ENCODE data around the gene SPSB1. TPM values are rescaled to one million over a fixed set of nuclear protein-coding genes. Genes with fewer than 3 reads are reported as not detected.

The SPSB1 gene
- total and polyA plus RNA-seq, 10 of the 15 experiments (the other 5 are each of a cell fraction or from before 2014, with no cell fraction given): 0.02 to 2.0 (median 0.90) TPM; not detected in 1

DNA sequence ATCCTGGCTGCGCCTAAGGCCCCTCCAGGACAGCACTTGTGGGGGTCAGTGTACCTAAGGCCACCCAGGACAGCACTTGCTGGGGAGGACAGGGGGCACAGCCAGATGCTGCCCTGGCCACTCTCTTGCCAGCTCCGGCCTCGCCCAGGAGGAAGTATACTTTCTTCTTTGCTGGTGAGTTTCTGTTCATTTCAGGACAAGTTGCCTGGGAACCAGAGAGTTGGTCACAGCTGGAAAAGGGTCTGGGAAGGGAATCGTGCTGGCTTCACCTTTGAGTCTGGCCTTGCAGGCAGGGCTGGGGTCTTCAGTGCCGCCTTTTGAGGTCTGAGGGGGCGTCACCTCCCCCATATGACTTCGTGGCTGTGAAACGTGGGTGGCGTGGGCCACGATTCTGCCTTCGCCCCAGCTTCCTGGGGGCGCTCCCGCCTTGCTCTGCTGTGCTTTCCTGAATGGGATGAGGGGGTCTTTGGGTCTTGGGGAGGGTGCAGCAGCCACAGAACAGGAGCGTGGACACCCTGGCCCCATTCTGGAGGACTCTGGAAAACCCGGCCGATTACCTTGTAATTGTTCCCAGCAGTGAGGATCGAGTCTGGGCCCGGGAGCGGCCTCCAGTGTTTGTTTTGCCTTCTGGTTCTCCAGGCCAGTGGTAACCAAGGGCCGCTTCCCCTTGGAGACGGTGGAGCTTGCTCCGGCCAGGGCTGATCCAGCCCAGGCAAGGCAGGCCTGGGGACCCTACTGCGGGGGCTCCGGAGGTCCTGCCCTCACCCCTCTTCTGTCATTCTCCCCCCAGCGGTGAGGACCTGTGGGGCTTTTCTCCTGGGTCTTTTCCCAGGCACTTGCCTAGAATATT, 45.9 kb downstream of the SPSB1 start:
- intact Hi-C loops (cut with micrococcal nuclease; ENCODE audit: unreplicated experiment) (no loop called here), in situ Hi-C loops (cut with MboI) (no loop called here)
- ChIA-PET SMC1A (ENCODE audit: uncharacterized antibody, unreplicated experiment) (interaction anchor here (1.2 kb wide), 1 partner anchor 74 kb away, joined by 3 read pairs; no protein-coding TSS in a partner anchor), POLR2A (no interaction called here), CTCF (interaction anchor here (1.4 kb wide), 1 partner anchor 117 kb away, joined by 4 read pairs; no protein-coding TSS in a partner anchor), RAD21 (ENCODE audit: unreplicated experiment) (no interaction called here)
- 54% methylated on average over 22 of the region's 25 CpGs for WGBS (ENCODE audit: insufficient coverage, insufficient replicate concordance, low lambda C conversion rate, missing lambda C conversion rate)
- Histone ChIP-seq H3K36me3 (ENCODE audit: control insufficient read depth in 2 of 2, insufficient read depth in 2 of 2, low read length in 1 of 2) (no peaks in the 10 kb centered on the region), H3K27me3 (replicated peaks in 1 of 2; ENCODE audit: control insufficient read depth in 2 of 2, insufficient read depth in 2 of 2, low read length in 1 of 2) (no peaks in the 10 kb centered on the region; a peak in 1 of 4 replicates), H2AFZ (ENCODE audit: control insufficient read depth, low read depth, low read length) (no peak overlapping the region), H3K9ac (ENCODE audit: control insufficient read depth, insufficient read depth, low read length) (no peak overlapping the region), H3K79me2 (ENCODE audit: control insufficient read depth, insufficient read depth, low read length) (no peaks in the 10 kb centered on the region), H3K4me3 (no peak overlapping the region), H3K27ac (ENCODE audit: control insufficient read depth, insufficient read depth) (no peak overlapping the region), H3K4me1 (ENCODE audit: control insufficient read depth, insufficient read depth, low read length) (no peaks in the 10 kb centered on the region), H3K9me3 (replicated peaks; ENCODE audit: control insufficient read depth, insufficient read depth, low read length) (no peaks in the 10 kb centered on the region), H3K4me2 (ENCODE audit: control insufficient read depth, insufficient read depth) (no peak overlapping the region), H4K20me1 (ENCODE audit: control insufficient read depth, insufficient read depth) (no peaks in the 10 kb centered on the region)
- DNase-seq (ENCODE audit: low read depth, low spot score): no peak
- no TSS peak for BruUV-seq (replicated peaks)
- TF ChIP-seq USF2 (IDR thresholded peaks at IDR 0.05; ENCODE audit: borderline replicate concordance, low read depth, low read length): no peak
- TF ChIP-seq BCL3 (IDR thresholded peaks at IDR 0.05; ENCODE audit: borderline replicate concordance, insufficient read depth, low read depth, low read length, poor library complexity, severe bottlenecking): no peak
- TF ChIP-seq JUND (IDR thresholded peaks at IDR 0.05; ENCODE audit: low read depth, low read length): no peak
- TF ChIP-seq IRF3 (IDR thresholded peaks at IDR 0.05): no peak
- no peak for TF ChIP-seq MTA3 (IDR thresholded peaks at IDR 0.05; ENCODE audit: borderline replicate concordance, low read length)
- TF ChIP-seq GABPA (IDR thresholded peaks at IDR 0.05; ENCODE audit: low read depth): no peak
- no peak for TF ChIP-seq PML (IDR thresholded peaks at IDR 0.05; ENCODE audit: low read length)
- no peak for TF ChIP-seq CBX3 (IDR thresholded peaks at IDR 0.05; ENCODE audit: borderline replicate concordance, low read depth)
- no peak for TF ChIP-seq NR2F1 (conservative IDR thresholded peaks at IDR 0.05)
- TF ChIP-seq ZNF274 (IDR thresholded peaks at IDR 0.05; ENCODE audit: insufficient read depth, insufficient read length): no peak
- TF ChIP-seq RUNX3 (IDR thresholded peaks at IDR 0.05; ENCODE audit: low read length): no peak
- TF ChIP-seq NRF1 (conservative IDR thresholded peaks at IDR 0.05; ENCODE audit: low read depth, low read length): no peak
- TF ChIP-seq FOXK2 (IDR thresholded peaks at IDR 0.05): no peak
- TF ChIP-seq, protein P1, sequence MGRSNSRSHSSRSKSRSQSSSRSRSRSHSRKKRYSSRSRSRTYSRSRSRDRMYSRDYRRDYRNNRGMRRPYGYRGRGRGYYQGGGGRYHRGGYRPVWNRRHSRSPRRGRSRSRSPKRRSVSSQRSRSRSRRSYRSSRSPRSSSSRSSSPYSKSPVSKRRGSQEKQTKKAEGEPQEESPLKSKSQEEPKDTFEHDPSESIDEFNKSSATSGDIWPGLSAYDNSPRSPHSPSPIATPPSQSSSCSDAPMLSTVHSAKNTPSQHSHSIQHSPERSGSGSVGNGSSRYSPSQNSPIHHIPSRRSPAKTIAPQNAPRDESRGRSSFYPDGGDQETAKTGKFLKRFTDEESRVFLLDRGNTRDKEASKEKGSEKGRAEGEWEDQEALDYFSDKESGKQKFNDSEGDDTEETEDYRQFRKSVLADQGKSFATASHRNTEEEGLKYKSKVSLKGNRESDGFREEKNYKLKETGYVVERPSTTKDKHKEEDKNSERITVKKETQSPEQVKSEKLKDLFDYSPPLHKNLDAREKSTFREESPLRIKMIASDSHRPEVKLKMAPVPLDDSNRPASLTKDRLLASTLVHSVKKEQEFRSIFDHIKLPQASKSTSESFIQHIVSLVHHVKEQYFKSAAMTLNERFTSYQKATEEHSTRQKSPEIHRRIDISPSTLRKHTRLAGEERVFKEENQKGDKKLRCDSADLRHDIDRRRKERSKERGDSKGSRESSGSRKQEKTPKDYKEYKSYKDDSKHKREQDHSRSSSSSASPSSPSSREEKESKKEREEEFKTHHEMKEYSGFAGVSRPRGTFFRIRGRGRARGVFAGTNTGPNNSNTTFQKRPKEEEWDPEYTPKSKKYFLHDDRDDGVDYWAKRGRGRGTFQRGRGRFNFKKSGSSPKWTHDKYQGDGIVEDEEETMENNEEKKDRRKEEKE (IDR thresholded peaks at IDR 0.05): no peak
- no peak for TF ChIP-seq RELA (IDR thresholded peaks at IDR 0.05; ENCODE audit: borderline replicate concordance, partially characterized antibody)
- FAIRE-seq: no peak
- no peak for ATAC-seq

Data from GM12878 (cell line).